T-cell (primary cell): ENCODE data around the gene OR5AR1. TPM values are rescaled to one million over a fixed set of nuclear protein-coding genes. Genes with fewer than 3 reads are reported as not detected.

Experiments
- ATAC-seq, 4 experiments: fragments of 200-7000 bp in 3 of 4; fragments of 150-1000 bp in 1 of 4; cut with Tn5 transposase; replicated peaks in 1 of 4; 1 replicate in 3 of 4; 2 replicates in 1 of 4; pipeline ENCODE4 v1.10.0; 2021; ENCODE audit warnings: moderate library complexity in 3 of 4, mild to moderate bottlenecking in 2 of 4, moderate number of reproducible peaks in 1 of 4
- CTCF ChIA-PET, 2 donors: fragments of 300-600 bp; sonication (Branson Sonifier 250); formaldehyde crosslinking; loops; one replicate each; lab custom pipeline; 2022; ENCODE audit warnings: antibody characterized with exemption in 2 of 2; lab: Charles Lee
- POLR2A ChIA-PET, 2 donors: fragments of 300-600 bp; sonication (Branson Sonifier 250); formaldehyde crosslinking; loops; one replicate each; lab custom pipeline; 2022; ENCODE audit warnings: antibody characterized with exemption in 2 of 2; lab: Charles Lee
- DNase-seq, 35 experiments: peaks; one replicate each; pipeline versions ENCODE4 v3.0.0 to v3.0.0-alpha.2; 2013 to 2023
- H3K27ac ChIP-seq: one replicate; pipeline ENCODE4 v1.5.1; 2013; ENCODE audit warnings: low read length
- H3K27me3 ChIP-seq, 2 experiments: replicated peaks in 1 of 2; 1 replicate in 1 of 2; 2 replicates in 1 of 2; pipeline versions ENCODE4 v1.6.1 to v1.7.0; 2013; ENCODE audit warnings: low read length in 1 of 2, mixed read lengths in 1 of 2; ENCODE audit not compliant: control insufficient read depth in 2 of 2, insufficient read depth in 2 of 2; ENCODE audit errors: extremely low read depth in 1 of 2
- H3K36me3 ChIP-seq, 2 donors: 1 replicate in 1 of 2; 2 replicates in 1 of 2; pipeline versions ENCODE4 v1.6.1 to v1.7.0; 2013; ENCODE audit warnings: low read length in 1 of 2; ENCODE audit not compliant: control insufficient read depth in 2 of 2, insufficient read depth in 1 of 2; ENCODE audit errors: extremely low read depth in 1 of 2
- H3K4me1 ChIP-seq, 2 experiments: 1 replicate in 1 of 2; 2 replicates in 1 of 2; pipeline versions ENCODE4 v1.6.1 to v1.7.0; 2013; ENCODE audit warnings: low read length in 2 of 2, mixed read lengths in 1 of 2; ENCODE audit not compliant: insufficient read depth in 2 of 2, control insufficient read depth in 1 of 2; ENCODE audit errors: extremely low read depth in 1 of 2
- H3K4me3 ChIP-seq, 2 donors: 1 replicate in 1 of 2; 2 replicates in 1 of 2; pipeline versions ENCODE4 v1.5.1 to v1.7.0; 2013; ENCODE audit warnings: mild to moderate bottlenecking in 2 of 2, low read length in 1 of 2, moderate library complexity in 1 of 2; ENCODE audit not compliant: control insufficient read depth in 1 of 2; ENCODE audit errors: extremely low read depth in 1 of 2
- H3K9me3 ChIP-seq: 2 replicates; pipeline ENCODE4 v1.7.0; 2013
- H3K27ac Mint-ChIP-seq, 2 donors: one replicate each; pipeline ENCODE4 v1.8.0; 2020 to 2021; ENCODE audit warnings: mild to moderate bottlenecking in 2 of 2, mixed read lengths in 2 of 2
- H3K27me3 Mint-ChIP-seq, 2 donors: one replicate each; pipeline ENCODE4 v1.8.0; 2021 to 2022; ENCODE audit warnings: mixed read lengths in 2 of 2
- H3K36me3 Mint-ChIP-seq: one replicate; pipeline ENCODE4 v1.8.0; 2021; ENCODE audit warnings: mixed read lengths
- H3K4me1 Mint-ChIP-seq, 3 donors: one replicate each; pipeline ENCODE4 v1.8.0; 2020 to 2022; ENCODE audit warnings: mixed read lengths in 3 of 3, mild to moderate bottlenecking in 1 of 3
- H3K4me3 Mint-ChIP-seq, 3 donors: one replicate each; pipeline ENCODE4 v1.8.0; 2020 to 2022; ENCODE audit warnings: mild to moderate bottlenecking in 3 of 3, mixed read lengths in 3 of 3, moderate library complexity in 3 of 3
- H3K9me3 Mint-ChIP-seq, 3 donors: one replicate each; pipeline ENCODE4 v1.8.0; 2020 to 2022; ENCODE audit warnings: mixed read lengths in 3 of 3
- WGBS: methylation state at CpG from one replicate; pipeline ENCODE4 v1.1.5; 2013; ENCODE audit warnings: missing lambda C conversion rate; ENCODE audit not compliant: insufficient coverage; 5-methylcytosine and 5-hydroxymethylcytosine counted together
- total RNA-seq, 35 experiments: library from RNA in 6 of 35; stranded (reverse) in 6 of 35; fragments of 120-200 nt in 1 of 35; gene quantifications; one replicate each; pipeline versions ENCODE4 v1.2.1 to v1.2.4 and lab custom pipeline; 2013 to 2026

The OR5AR1 gene
- total RNA-seq (not detected), total RNA-seq (lab: John Stamatoyannopoulos, UW) (0 reads per million in 29 experiments)
- not detected for total RNA-seq (2013)

- DNase-seq (no peak), ATAC-seq (no peak)
- no peaks in the 10 kb centered on the region for H3K36me3 Mint-ChIP-seq
- H3K27ac ChIP-seq: no peak within 1 kb of the TSS
- no peaks in the 10 kb centered on the region for H3K27me3 ChIP-seq
- no peaks in the 10 kb centered on the region for H3K4me1 ChIP-seq
- no peak within 1 kb of the TSS for H3K27ac Mint-ChIP-seq
- H3K4me3 Mint-ChIP-seq: no peak within 1 kb of the TSS
- ChIA-PET CTCF (no interaction called here), POLR2A (no interaction called here)
- H3K9me3 ChIP-seq: no peaks in the 10 kb centered on the region
- H3K36me3 ChIP-seq: no peaks in the 10 kb centered on the region
- no peaks in the 10 kb centered on the region for H3K4me1 Mint-ChIP-seq
- peaks cover 6 to 8% (median 7%) of the 10 kb centered on the region in 3 donors for H3K9me3 Mint-ChIP-seq
- H3K27me3 Mint-ChIP-seq: no peaks in the 10 kb centered on the region
- no CpG with 5 or more reads among the region's 2 CpGs for WGBS
- H3K4me3 ChIP-seq: no peak within 1 kb of the TSS
These were observed at the start of gene OR5AR1 for GRCh38 chr11:56663386-56663785. TSS of gene OR5AR1 (plus strand) at chr11:56663686. CDS start at chr11:56663686, 0 bp downstream.

GRCh38 chr11:56624661-56625110 lies 38.8 kb upstream of the OR5AR1 start:
- no CpG with 5 or more reads among the region's 3 CpGs for WGBS
- no peaks in the 10 kb centered on the region for H3K4me1 ChIP-seq
- H3K27ac Mint-ChIP-seq: no peak overlapping the region

GRCh38 chr11:56625946-56626345 lies 37.5 kb upstream of the OR5AR1 start:
- no peaks in the 10 kb centered on the region for H3K36me3 Mint-ChIP-seq
- no CpG with 5 or more reads among the region's 2 CpGs for WGBS
- no peaks in the 10 kb centered on the region for H3K9me3 ChIP-seq
- H3K27me3 ChIP-seq: no peaks in the 10 kb centered on the region
- no peaks in the 10 kb centered on the region for H3K4me1 ChIP-seq
- no peaks in the 10 kb centered on the region for H3K27me3 Mint-ChIP-seq
- no peaks in the 10 kb centered on the region for H3K4me1 Mint-ChIP-seq
- DNase-seq: no peak
- no peaks in the 10 kb centered on the region for H3K36me3 ChIP-seq
- H3K27ac Mint-ChIP-seq: no peak overlapping the region
- no peak for ATAC-seq
- H3K4me3 Mint-ChIP-seq: no peak overlapping the region
- H3K4me3 ChIP-seq: no peak overlapping the region
- peaks cover 11 to 14% (median 12%) of the 10 kb centered on the region in 3 donors for H3K9me3 Mint-ChIP-seq
- no peak overlapping the region for H3K27ac ChIP-seq
- ChIA-PET POLR2A (no interaction called here), CTCF (no interaction called here)

More at GRCh38 chr11:56624661-56625110, 38.8 kb upstream of the OR5AR1 start:
- no peaks in the 10 kb centered on the region for H3K4me1 Mint-ChIP-seq
- no peaks in the 10 kb centered on the region for H3K36me3 ChIP-seq
- H3K4me3 Mint-ChIP-seq: no peak overlapping the region
- DNase-seq (no peak), ATAC-seq (no peak)
- no peak overlapping the region for H3K4me3 ChIP-seq
- H3K9me3 Mint-ChIP-seq: peaks cover 12 to 15% (median 14%) of the 10 kb centered on the region in 3 donors
- ChIA-PET CTCF (no interaction called here), POLR2A (no interaction called here)
- no peak overlapping the region for H3K27ac ChIP-seq
- no peaks in the 10 kb centered on the region for H3K27me3 ChIP-seq
- no peaks in the 10 kb centered on the region for H3K36me3 Mint-ChIP-seq
- H3K9me3 ChIP-seq: no peaks in the 10 kb centered on the region
- no peaks in the 10 kb centered on the region for H3K27me3 Mint-ChIP-seq

GRCh38 chr11:56632329-56632728 lies 31.2 kb upstream of the OR5AR1 start:
- DNase-seq: no peak
- Mint-ChIP-seq H3K27ac (no peak overlapping the region), H3K4me3 (no peak overlapping the region), H3K4me1 (no peaks in the 10 kb centered on the region), H3K27me3 (no peaks in the 10 kb centered on the region), H3K9me3 (peaks cover 6 to 14% (median 12%) of the 10 kb centered on the region in 3 donors), H3K36me3 (no peaks in the 10 kb centered on the region)
- no peak overlapping the region for H3K27ac ChIP-seq
- no peak for ATAC-seq
- whole genome bisulfite sequencing: no CpG with 5 or more reads among the region's 2 CpGs
- no peaks in the 10 kb centered on the region for H3K36me3 ChIP-seq
- ChIA-PET POLR2A (no interaction called here), CTCF (no interaction called here)
- no peaks in the 10 kb centered on the region for H3K9me3 ChIP-seq
- H3K4me1 ChIP-seq: no peaks in the 10 kb centered on the region
- H3K4me3 ChIP-seq: no peak overlapping the region
- no peaks in the 10 kb centered on the region for H3K27me3 ChIP-seq

- Histone ChIP-seq H3K27ac (no peak overlapping the region), H3K4me1 (no peaks in the 10 kb centered on the region), H3K27me3 (no peaks in the 10 kb centered on the region), H3K9me3 (no peaks in the 10 kb centered on the region), H3K36me3 (no peaks in the 10 kb centered on the region), H3K4me3 (no peak overlapping the region)
- 45% methylated on average over 2 of the region's 2 CpGs for WGBS
- no peaks in the 10 kb centered on the region for H3K27me3 Mint-ChIP-seq
- ATAC-seq (no peak), DNase-seq (no peak)
- ChIA-PET POLR2A (no interaction called here), CTCF (no interaction called here)
- no peaks in the 10 kb centered on the region for H3K36me3 Mint-ChIP-seq
- no peak overlapping the region for H3K4me3 Mint-ChIP-seq
- H3K4me1 Mint-ChIP-seq: no peaks in the 10 kb centered on the region
- H3K27ac Mint-ChIP-seq: no peak overlapping the region
- H3K9me3 Mint-ChIP-seq: peaks cover 7 to 14% (median 11%) of the 10 kb centered on the region in 3 donors
These were observed 26.6 kb upstream of the OR5AR1 start for GRCh38 chr11:56636861-56637260.

- ChIA-PET CTCF (no interaction called here), POLR2A (no interaction called here)
- Mint-ChIP-seq H3K36me3 (no peaks in the 10 kb centered on the region), H3K27me3 (no peaks in the 10 kb centered on the region), H3K9me3 (peaks cover 10 to 15% (median 11%) of the 10 kb centered on the region in 3 donors), H3K4me1 (no peaks in the 10 kb centered on the region), H3K4me3 (no peak overlapping the region), H3K27ac (no peak overlapping the region)
- Histone ChIP-seq H3K9me3 (no peaks in the 10 kb centered on the region), H3K4me1 (no peaks in the 10 kb centered on the region), H3K36me3 (no peaks in the 10 kb centered on the region), H3K27me3 (no peaks in the 10 kb centered on the region), H3K27ac (no peak overlapping the region), H3K4me3 (no peak overlapping the region)
- DNase-seq: no peak
- no peak for ATAC-seq
- 86% methylated on average over 1 of the region's 3 CpGs for WGBS
These were observed 26.0 kb upstream of the OR5AR1 start for GRCh38 chr11:56637500-56637899.

- Histone ChIP-seq H3K36me3 (no peaks in the 10 kb centered on the region), H3K9me3 (no peaks in the 10 kb centered on the region), H3K4me1 (no peaks in the 10 kb centered on the region), H3K4me3 (no peak within 1 kb of the TSS), H3K27me3 (no peaks in the 10 kb centered on the region), H3K27ac (no peak within 1 kb of the TSS)
- no peaks in the 10 kb centered on the region for H3K4me1 Mint-ChIP-seq
- no peaks in the 10 kb centered on the region for H3K36me3 Mint-ChIP-seq
- peaks cover 7 to 12% (median 8%) of the 10 kb centered on the region in 3 donors for H3K9me3 Mint-ChIP-seq
- DNase-seq (no peak), ATAC-seq (no peak)
- H3K27me3 Mint-ChIP-seq: no peaks in the 10 kb centered on the region
- WGBS: no CpG with 5 or more reads among the region's 2 CpGs
- POLR2A ChIA-PET: interaction anchor here in 1 of 2 donors (0.8 kb wide), 1 partner anchor 935 kb away, joined by 4 read pairs; no protein-coding TSS in a partner anchor
- no peak within 1 kb of the TSS for H3K27ac Mint-ChIP-seq
- H3K4me3 Mint-ChIP-seq: no peak within 1 kb of the TSS
- CTCF ChIA-PET: no interaction called here
These were observed 21.1 kb upstream of the OR5AR1 start, which contains the start of gene OR5AP2 for GRCh38 chr11:56642339-56642738. TSS of gene OR5AP2 (minus strand) at chr11:56642439. CDS start at chr11:56642439, 0 bp downstream.
